Activated naive CD4-positive, alpha-beta T cell treated with anti-CD3 and anti-CD28 coated beads, Interleukin-2, amount 50 U/mL, for 24 hours (primary cell): ENCODE data around the gene DPYSL4.
"Not testable (repeated sequence)": the region's sequence is repeated elsewhere in the genome, so short reads cannot be mapped to it uniquely, and the experiment has no call there.

Experiments used
- H3K27ac Mint-ChIP-seq: one replicate; pipeline ENCODE4 v1.8.0; 2021; ENCODE audit warnings: mild to moderate bottlenecking, mixed read lengths
- H3K27me3 Mint-ChIP-seq: one replicate; pipeline ENCODE4 v1.8.0; 2021; ENCODE audit warnings: mixed read lengths
- H3K36me3 Mint-ChIP-seq: one replicate; pipeline ENCODE4 v1.8.0; 2021; ENCODE audit warnings: mixed read lengths
- H3K4me1 Mint-ChIP-seq: one replicate; pipeline ENCODE4 v1.8.0; 2021; ENCODE audit warnings: mixed read lengths
- H3K4me3 Mint-ChIP-seq: one replicate; pipeline ENCODE4 v1.8.0; 2021; ENCODE audit warnings: mild to moderate bottlenecking, mixed read lengths
- H3K9me3 Mint-ChIP-seq: one replicate; pipeline ENCODE4 v1.8.0; 2021; ENCODE audit warnings: mixed read lengths

The DPYSL4 gene

GRCh38 chr10:132213917-132214316, 27.2 kb downstream of the DPYSL4 start:
- no peaks in the 10 kb centered on the region for H3K4me1 Mint-ChIP-seq
- H3K9me3 Mint-ChIP-seq: peaks cover 5% of the 10 kb centered on the region
- peaks cover 33% of the 10 kb centered on the region for H3K36me3 Mint-ChIP-seq
- H3K27ac Mint-ChIP-seq: no peak overlapping the region
- H3K4me3 Mint-ChIP-seq: no peak overlapping the region
- H3K27me3 Mint-ChIP-seq: no peaks in the 10 kb centered on the region

GRCh38 chr10:132216441-132216840, 29.7 kb downstream of the DPYSL4 start:
- H3K4me3 Mint-ChIP-seq, H3K4me1 Mint-ChIP-seq, H3K27ac Mint-ChIP-seq, H3K9me3 Mint-ChIP-seq, H3K27me3 Mint-ChIP-seq: not testable (repeated sequence)
- peaks cover 33% of the 10 kb centered on the region for H3K36me3 Mint-ChIP-seq

GRCh38 chr10:132219486-132219885, 32.7 kb downstream of the DPYSL4 start:
- Mint-ChIP-seq H3K27me3 (no peaks in the 10 kb centered on the region), H3K4me3 (no peak overlapping the region), H3K27ac (no peak overlapping the region), H3K9me3 (peaks cover 4% of the 10 kb centered on the region), H3K36me3 (peaks cover 15% of the 10 kb centered on the region), H3K4me1 (no peaks in the 10 kb centered on the region)

- Mint-ChIP-seq H3K36me3 (peaks cover 12% of the 10 kb centered on the region), H3K4me3 (no peak overlapping the region), H3K9me3 (no peaks in the 10 kb centered on the region), H3K27me3 (no peaks in the 10 kb centered on the region), H3K4me1 (no peaks in the 10 kb centered on the region), H3K27ac (no peak overlapping the region)
These were observed 33.3 kb downstream of the DPYSL4 start for GRCh38 chr10:132220061-132220460.

GRCh38 chr10:132220996-132221395, 34.2 kb downstream of the DPYSL4 start:
- H3K36me3 Mint-ChIP-seq, H3K27ac Mint-ChIP-seq, H3K9me3 Mint-ChIP-seq, H3K27me3 Mint-ChIP-seq, H3K4me1 Mint-ChIP-seq, H3K4me3 Mint-ChIP-seq: not testable (repeated sequence)

- Mint-ChIP-seq H3K36me3 (peaks cover 3% of the 10 kb centered on the region), H3K4me1 (no peaks in the 10 kb centered on the region), H3K9me3 (no peaks in the 10 kb centered on the region), H3K27ac (no peak overlapping the region), H3K4me3 (no peak overlapping the region), H3K27me3 (no peaks in the 10 kb centered on the region)
These were observed 36.0 kb downstream of the DPYSL4 start for GRCh38 chr10:132222726-132223125.

GRCh38 chr10:132223156-132223590, 36.4 kb downstream of the DPYSL4 start:
- Mint-ChIP-seq H3K36me3 (peaks cover 3% of the 10 kb centered on the region), H3K4me1 (no peaks in the 10 kb centered on the region), H3K9me3 (no peaks in the 10 kb centered on the region), H3K27me3 (no peaks in the 10 kb centered on the region), H3K4me3 (no peak overlapping the region), H3K27ac (no peak overlapping the region)

GRCh38 chr10:132223611-132224342, 37.0 kb downstream of the DPYSL4 start:
- H3K4me3 Mint-ChIP-seq: no peak overlapping the region
- H3K9me3 Mint-ChIP-seq: no peaks in the 10 kb centered on the region
- no peak overlapping the region for H3K27ac Mint-ChIP-seq

GRCh38 chr10:132224343-132225072, 37.8 kb downstream of the DPYSL4 start:
- Mint-ChIP-seq H3K4me3 (no peak overlapping the region), H3K27ac (no peak overlapping the region), H3K36me3 (no peaks in the 10 kb centered on the region), H3K27me3 (no peaks in the 10 kb centered on the region), H3K4me1 (peaks cover 2% of the 10 kb centered on the region), H3K9me3 (no peaks in the 10 kb centered on the region)

More at GRCh38 chr10:132223611-132224342, 37.0 kb downstream of the DPYSL4 start:
- Mint-ChIP-seq H3K4me1 (no peaks in the 10 kb centered on the region), H3K36me3 (peaks cover under 1% of the 10 kb centered on the region), H3K27me3 (no peaks in the 10 kb centered on the region)

- Mint-ChIP-seq H3K27ac (no peak overlapping the region), H3K27me3 (no peaks in the 10 kb centered on the region), H3K4me1 (peaks cover 7% of the 10 kb centered on the region), H3K9me3 (no peaks in the 10 kb centered on the region), H3K36me3 (no peaks in the 10 kb centered on the region), H3K4me3 (no peak overlapping the region)
These were observed 38.5 kb downstream of the DPYSL4 start for GRCh38 chr10:132225073-132225848.

- Mint-ChIP-seq H3K4me3 (no peak overlapping the region), H3K9me3 (no peaks in the 10 kb centered on the region)
These were observed 39.1 kb downstream of the DPYSL4 start for GRCh38 chr10:132225849-132226205.

GRCh38 chr10:132226586-132227405, 40.0 kb downstream of the DPYSL4 start:
- H3K36me3 Mint-ChIP-seq: no peaks in the 10 kb centered on the region
- H3K9me3 Mint-ChIP-seq: no peaks in the 10 kb centered on the region
- H3K27me3 Mint-ChIP-seq: no peaks in the 10 kb centered on the region
- peaks cover 19% of the 10 kb centered on the region for H3K4me1 Mint-ChIP-seq
- no peak overlapping the region for H3K27ac Mint-ChIP-seq
- no peak overlapping the region for H3K4me3 Mint-ChIP-seq

More at GRCh38 chr10:132225849-132226205, 39.1 kb downstream of the DPYSL4 start:
- H3K27me3 Mint-ChIP-seq: no peaks in the 10 kb centered on the region
- H3K27ac Mint-ChIP-seq: no peak overlapping the region
- H3K36me3 Mint-ChIP-seq: no peaks in the 10 kb centered on the region
- peaks cover 9% of the 10 kb centered on the region for H3K4me1 Mint-ChIP-seq

- no peaks in the 10 kb centered on the region for H3K27me3 Mint-ChIP-seq
- no peaks in the 10 kb centered on the region for H3K9me3 Mint-ChIP-seq
- peaks cover 30% of the 10 kb centered on the region for H3K4me1 Mint-ChIP-seq
- H3K4me3 Mint-ChIP-seq: no peak overlapping the region
- no peak overlapping the region for H3K27ac Mint-ChIP-seq
- no peaks in the 10 kb centered on the region for H3K36me3 Mint-ChIP-seq
These were observed 41.2 kb downstream of the DPYSL4 start for GRCh38 chr10:132227851-132228390.

GRCh38 chr10:132228616-132229015, 41.9 kb downstream of the DPYSL4 start:
- peaks cover 31% of the 10 kb centered on the region for H3K4me1 Mint-ChIP-seq
- no peaks in the 10 kb centered on the region for H3K9me3 Mint-ChIP-seq
- no peak overlapping the region for H3K4me3 Mint-ChIP-seq
- H3K36me3 Mint-ChIP-seq: no peaks in the 10 kb centered on the region
- no peak overlapping the region for H3K27ac Mint-ChIP-seq
- no peaks in the 10 kb centered on the region for H3K27me3 Mint-ChIP-seq

- peak overlapping the region; percentile 85 for H3K4me3 Mint-ChIP-seq
- H3K36me3 Mint-ChIP-seq: no peaks in the 10 kb centered on the region
- H3K27ac Mint-ChIP-seq: no peak overlapping the region
- no peaks in the 10 kb centered on the region for H3K27me3 Mint-ChIP-seq
- no peaks in the 10 kb centered on the region for H3K9me3 Mint-ChIP-seq
- peaks cover 31% of the 10 kb centered on the region for H3K4me1 Mint-ChIP-seq
These were observed 42.3 kb downstream of the DPYSL4 start for GRCh38 chr10:132229096-132229495.
